SK-N-SH treated with all-trans-retinoic acid at 6 μM for 48 hours (cell line): Measurements from ENCODE around the gene RUSC2.

Experiments
- ARNTL ChIP-seq: fragments of 450-650 bp; formaldehyde crosslinking; IDR thresholded peaks from 2 replicates; pipeline ENCODE4 v1.5.0; 2020; ENCODE audit warnings: low read depth, mild to moderate bottlenecking, moderate library complexity, borderline replicate concordance
- ZFP3 ChIP-seq: fragments of 250-450 bp; sonication (Bioruptor Pico); IDR thresholded peaks from 2 replicates; pipeline ENCODE4 v1.5.0; 2020; ENCODE audit warnings: mild to moderate bottlenecking, moderate library complexity

- no peak for TF ChIP-seq ZFP3 (CRISPR knock-in tag)
- TF ChIP-seq ARNTL (CRISPR knock-in tag): no peak
Observed at GRCh38 chr9:35508069-35508468, 18.2 kb downstream of the RUSC2 start.
